HepG2 (cell line): ENCODE data around the gene CDC42EP4. TPM values are rescaled to one million over a fixed set of nuclear protein-coding genes. Genes with fewer than 3 reads are reported as not detected.

Experiments used
- ARNT2 ChIP-seq: sonication (generic); formaldehyde crosslinking; IDR thresholded peaks from 2 replicates; pipeline ENCODE4 v1.8.0; 2022; ENCODE audit warnings: mild to moderate bottlenecking, low read depth, missing genetic modification reagents, moderate library complexity
- CBFB ChIP-seq: sonication (generic); formaldehyde crosslinking; IDR thresholded peaks from 2 replicates; pipeline ENCODE4 v1.4.0; 2020; ENCODE audit warnings: missing genetic modification reagents
- GATAD2A ChIP-seq: IDR thresholded peaks from 2 replicates; pipeline ENCODE4 v1.6.1; 2016
- GMEB1 ChIP-seq: sonication (generic); formaldehyde crosslinking; IDR thresholded peaks from 2 replicates; pipeline ENCODE4 v1.5.1; 2020; ENCODE audit warnings: missing genetic modification reagents, mild to moderate bottlenecking, borderline replicate concordance
- GZF1 ChIP-seq: sonication (generic); formaldehyde crosslinking; IDR thresholded peaks from 2 replicates; pipeline ENCODE4 v1.5.1; 2020; ENCODE audit warnings: mild to moderate bottlenecking, missing genetic modification reagents
- HOXD1 ChIP-seq: sonication (generic); formaldehyde crosslinking; IDR thresholded peaks from 2 replicates; pipeline ENCODE4 v1.5.0; 2020; ENCODE audit warnings: missing genetic modification reagents
- MEIS1 ChIP-seq: sonication (generic); formaldehyde crosslinking; IDR thresholded peaks from 2 replicates; pipeline ENCODE4 v1.9.0; 2021; ENCODE audit warnings: mild to moderate bottlenecking, missing genetic modification reagents, moderate library complexity, borderline replicate concordance
- NCOA2 ChIP-seq: sonication (generic); formaldehyde crosslinking; IDR thresholded peaks from 2 replicates; pipeline ENCODE4 v1.8.0; 2022; ENCODE audit warnings: inconsistent platforms
- POLR2G ChIP-seq: fragments of 200-400 bp; formaldehyde crosslinking; IDR thresholded peaks from 2 replicates; pipeline ENCODE4 v1.6.1; 2018; ENCODE audit warnings: mild to moderate bottlenecking, low read depth, low read length, moderate library complexity
- RCOR2 ChIP-seq: IDR thresholded peaks from 2 replicates; pipeline ENCODE4 v1.6.1; 2016; ENCODE audit warnings: missing biosample characterization, missing genetic modification reagents
- RXRB ChIP-seq: IDR thresholded peaks from 2 replicates; pipeline ENCODE4 v1.6.1; 2016; ENCODE audit warnings: borderline replicate concordance, missing genetic modification reagents, missing compliant biosample characterization
- TEAD2 ChIP-seq: sonication (generic); formaldehyde crosslinking; IDR thresholded peaks from 2 replicates; pipeline ENCODE4 v1.9.0; 2021; ENCODE audit warnings: missing genetic modification reagents
- TGIF2 ChIP-seq: IDR thresholded peaks from 2 replicates; pipeline ENCODE4 v1.6.1; 2016; ENCODE audit warnings: control low read depth, missing compliant biosample characterization
- TRIM24 ChIP-seq: sonication (generic); formaldehyde crosslinking; IDR thresholded peaks from 2 replicates; pipeline ENCODE4 v1.8.0; 2022; ENCODE audit warnings: mild to moderate bottlenecking, missing genetic modification reagents
- ZBTB10 ChIP-seq: sonication (generic); formaldehyde crosslinking; IDR thresholded peaks from 2 replicates; pipeline ENCODE4 v1.4.0; 2020; ENCODE audit warnings: missing genetic modification reagents, borderline replicate concordance
- ZMAT5 ChIP-seq: sonication (generic); formaldehyde crosslinking; IDR thresholded peaks from 2 replicates; pipeline ENCODE4 v1.5.0; 2020; ENCODE audit warnings: mild to moderate bottlenecking, low read depth, missing genetic modification reagents, borderline replicate concordance
- ZNF281 ChIP-seq: sonication (generic); formaldehyde crosslinking; IDR thresholded peaks from 2 replicates; pipeline ENCODE4 v1.4.0; 2020; ENCODE audit warnings: missing genetic modification reagents, borderline replicate concordance
- ZNF576 ChIP-seq: sonication (generic); formaldehyde crosslinking; IDR thresholded peaks from 2 replicates; pipeline ENCODE4 v1.4.0; 2020; ENCODE audit warnings: mild to moderate bottlenecking, missing genetic modification reagents
- ZNF749 ChIP-seq: sonication (generic); formaldehyde crosslinking; IDR thresholded peaks from 2 replicates; pipeline ENCODE4 v1.8.0; 2022; ENCODE audit warnings: mild to moderate bottlenecking, missing genetic modification reagents, moderate library complexity, borderline replicate concordance
- ZSCAN21 ChIP-seq: sonication (generic); formaldehyde crosslinking; IDR thresholded peaks from 2 replicates; pipeline ENCODE4 v1.8.0; 2022; ENCODE audit warnings: mild to moderate bottlenecking, missing genetic modification reagents, moderate library complexity, borderline replicate concordance
- ZSCAN5A ChIP-seq: sonication (generic); formaldehyde crosslinking; IDR thresholded peaks from 2 replicates; pipeline ENCODE4 v1.8.0; 2022; ENCODE audit warnings: mild to moderate bottlenecking, missing genetic modification reagents, borderline replicate concordance
- polyA plus RNA-seq, 8 experiments: library from polyadenylated mRNA; depleted of rRNA in 3 of 8; stranded (reverse) in 7 of 8; unstranded in 1 of 8; fragments of >200 nt; fragmentation: Illumina TruSeq in 4 of 8; extraction: Trizol in 4 of 8; gene quantifications; 2 replicates each; pipeline versions ENCODE4 v1.2.1 to v1.2.3, GENCODE V29; 2011 to 2016; ENCODE audit warnings: low read depth in 4 of 8, missing spikeins in 1 of 8, mixed read lengths in 1 of 8; ENCODE audit not compliant: insufficient read depth in 1 of 8
- total RNA-seq, 5 experiments: library from RNA; depleted of rRNA; stranded (reverse); fragments of >200 nt; fragmentation: Illumina TruSeq; extraction: Trizol; gene quantifications; 2 replicates each; pipeline ENCODE4 v1.2.3, GENCODE V29; 2016; ENCODE audit warnings: low read depth in 1 of 5

The CDC42EP4 gene
- total and polyA plus RNA-seq, 2 of the 13 experiments (the other 11 are each of a cell fraction or from before 2014, with no cell fraction given): 19.0 to 54.0 TPM

GRCh38 chr17:73272906-73273218, 38.9 kb downstream of the CDC42EP4 start (continued):
- TF ChIP-seq GMEB1 (CRISPR knock-in tag): 0 out of 2 replicates have a peak, but pooled peaks have one; percentile 17
- peak; percentile 97 for TF ChIP-seq GATAD2A (CRISPR knock-in tag)
- TF ChIP-seq TEAD2 (CRISPR knock-in tag): no peak
- no peak for TF ChIP-seq ZSCAN5A (CRISPR knock-in tag)
- TF ChIP-seq TGIF2 (CRISPR knock-in tag): 0 out of 2 replicates have a peak, but pooled peaks have one; percentile 47
- TF ChIP-seq GZF1: no peak
- peak; percentile 82; the same call in 1 of the 2 replicates for TF ChIP-seq HOXD1 (CRISPR knock-in tag)
- peak; percentile 32; the same call in 1 of the 2 replicates for TF ChIP-seq MEIS1
- TF ChIP-seq ZNF576 (CRISPR knock-in tag): no peak
- no peak for TF ChIP-seq ZNF749 (CRISPR knock-in tag)
- peak; percentile 93 for TF ChIP-seq RCOR2
- peak; percentile 97 for TF ChIP-seq RXRB (CRISPR knock-in tag)
- no peak for TF ChIP-seq ZMAT5 (CRISPR knock-in tag)
- TF ChIP-seq TRIM24: no peak
- peak; percentile 72; the same call in 1 of the 2 replicates for TF ChIP-seq ZNF281 (CRISPR knock-in tag)
- peak; percentile 57; the same call in 1 of the 2 replicates for TF ChIP-seq ARNT2 (CRISPR knock-in tag)
- peak; percentile 70; the same call in 1 of the 2 replicates for TF ChIP-seq ZBTB10
- TF ChIP-seq NCOA2: peak; percentile 92
- peak; percentile 54 for TF ChIP-seq POLR2G
- TF ChIP-seq CBFB (CRISPR knock-in tag): 0 out of 2 replicates have a peak, but pooled peaks have one; percentile 38
- TF ChIP-seq ZSCAN21 (CRISPR knock-in tag): peak; percentile 58; the same call in 1 of the 2 replicates
